WI38 (cell line): Measurements from ENCODE around the gene SIK2.

Source experiments
- H3K4me3 ChIP-seq: 2 replicates; pipeline ENCODE4 v1.5.1; 2011; ENCODE audit warnings: low read depth, mild to moderate bottlenecking, control low read depth, low read length
- TF ChIP-seq, protein P1 (sequence below): IDR thresholded peaks from 2 replicates; pipeline ENCODE4 v1.5.1; 2012; ENCODE audit warnings: low read depth, mild to moderate bottlenecking, control low read depth, low read length

The SIK2 gene

DNA sequence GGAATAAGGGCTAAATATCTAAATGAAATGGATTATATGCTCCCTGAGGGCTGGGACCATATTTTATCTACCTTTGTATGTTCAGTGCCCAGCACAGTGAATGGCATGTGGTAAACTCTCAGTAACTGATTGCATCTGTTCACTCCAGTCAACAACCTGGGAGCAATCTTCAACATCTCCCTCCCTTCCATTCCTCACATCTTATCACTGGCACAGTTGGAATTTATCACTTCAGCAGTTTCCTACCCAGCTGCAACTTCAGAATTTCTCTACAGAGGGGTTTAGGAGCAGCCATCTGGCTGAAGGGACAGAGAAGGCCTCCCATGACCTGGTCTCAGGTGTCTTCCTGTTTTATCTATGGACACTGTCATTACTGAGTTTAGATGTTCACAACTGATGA lies 9.8 kb upstream of the SIK2 start:
- TF ChIP-seq, protein P1, sequence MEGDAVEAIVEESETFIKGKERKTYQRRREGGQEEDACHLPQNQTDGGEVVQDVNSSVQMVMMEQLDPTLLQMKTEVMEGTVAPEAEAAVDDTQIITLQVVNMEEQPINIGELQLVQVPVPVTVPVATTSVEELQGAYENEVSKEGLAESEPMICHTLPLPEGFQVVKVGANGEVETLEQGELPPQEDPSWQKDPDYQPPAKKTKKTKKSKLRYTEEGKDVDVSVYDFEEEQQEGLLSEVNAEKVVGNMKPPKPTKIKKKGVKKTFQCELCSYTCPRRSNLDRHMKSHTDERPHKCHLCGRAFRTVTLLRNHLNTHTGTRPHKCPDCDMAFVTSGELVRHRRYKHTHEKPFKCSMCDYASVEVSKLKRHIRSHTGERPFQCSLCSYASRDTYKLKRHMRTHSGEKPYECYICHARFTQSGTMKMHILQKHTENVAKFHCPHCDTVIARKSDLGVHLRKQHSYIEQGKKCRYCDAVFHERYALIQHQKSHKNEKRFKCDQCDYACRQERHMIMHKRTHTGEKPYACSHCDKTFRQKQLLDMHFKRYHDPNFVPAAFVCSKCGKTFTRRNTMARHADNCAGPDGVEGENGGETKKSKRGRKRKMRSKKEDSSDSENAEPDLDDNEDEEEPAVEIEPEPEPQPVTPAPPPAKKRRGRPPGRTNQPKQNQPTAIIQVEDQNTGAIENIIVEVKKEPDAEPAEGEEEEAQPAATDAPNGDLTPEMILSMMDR = no peak
- no peak overlapping the region for H3K4me3 ChIP-seq

DNA sequence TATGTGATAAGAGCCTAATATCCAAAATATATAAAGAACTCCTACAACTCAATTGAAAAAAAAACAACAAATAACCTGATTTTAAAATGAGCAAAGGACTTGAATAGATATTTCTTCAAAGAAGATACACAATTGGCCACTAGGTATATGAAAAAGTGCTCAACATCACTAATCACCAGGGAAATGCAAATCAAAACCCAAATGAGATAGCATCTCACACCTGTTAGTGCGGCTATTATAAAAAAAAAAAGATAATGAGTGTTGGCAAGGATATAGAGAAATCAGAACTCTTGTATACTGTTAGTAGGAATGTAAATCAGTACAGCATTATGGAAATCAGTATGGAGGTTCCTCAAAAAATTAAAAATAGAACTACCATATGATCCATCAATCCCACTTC lies 5.9 kb upstream of the SIK2 start:
- TF ChIP-seq, protein P1 = no peak
- no peak overlapping the region for H3K4me3 ChIP-seq

DNA sequence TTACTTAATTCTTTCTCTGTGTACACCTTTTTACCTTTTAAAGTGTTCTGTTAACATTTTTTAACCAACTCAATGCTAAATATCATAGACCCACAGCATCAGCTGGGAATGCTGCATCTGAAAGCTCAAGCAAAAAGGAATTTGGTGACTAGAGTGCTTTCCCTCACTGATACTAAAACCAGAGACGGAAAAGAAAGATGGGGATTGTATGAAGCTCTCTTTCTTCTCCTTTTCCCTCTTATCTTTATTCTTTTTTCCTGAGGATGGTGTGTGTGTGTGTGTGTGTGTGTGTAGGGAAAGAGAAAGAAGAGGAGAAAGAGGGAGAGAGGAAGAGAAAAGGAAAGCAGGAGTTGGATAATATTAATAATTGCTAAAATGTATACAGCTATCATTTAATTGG lies 4.1 kb upstream of the SIK2 start:
- TF ChIP-seq, protein P1 = no peak
- no peak overlapping the region for H3K4me3 ChIP-seq

DNA sequence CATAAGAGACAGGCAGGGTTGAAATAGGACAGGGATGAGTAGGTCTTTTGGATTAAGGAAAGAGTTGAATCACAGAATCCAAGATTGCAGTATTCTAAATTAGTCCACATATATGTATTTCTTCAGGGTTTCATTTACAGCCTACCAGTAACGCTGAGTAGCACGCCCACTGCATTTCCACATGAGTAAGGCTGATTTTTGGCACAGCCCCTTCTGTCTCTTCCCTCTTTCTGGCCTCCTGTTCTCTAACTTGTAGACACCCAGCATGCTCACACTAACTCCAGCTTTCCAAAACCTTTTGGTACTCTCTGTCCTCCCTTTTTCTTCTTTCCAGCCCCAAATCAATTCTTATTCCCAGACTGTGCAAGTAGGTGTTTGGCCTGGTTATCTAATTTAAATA lies 3.7 kb upstream of the SIK2 start:
- TF ChIP-seq, protein P1 = no peak
- no peak overlapping the region for H3K4me3 ChIP-seq

DNA sequence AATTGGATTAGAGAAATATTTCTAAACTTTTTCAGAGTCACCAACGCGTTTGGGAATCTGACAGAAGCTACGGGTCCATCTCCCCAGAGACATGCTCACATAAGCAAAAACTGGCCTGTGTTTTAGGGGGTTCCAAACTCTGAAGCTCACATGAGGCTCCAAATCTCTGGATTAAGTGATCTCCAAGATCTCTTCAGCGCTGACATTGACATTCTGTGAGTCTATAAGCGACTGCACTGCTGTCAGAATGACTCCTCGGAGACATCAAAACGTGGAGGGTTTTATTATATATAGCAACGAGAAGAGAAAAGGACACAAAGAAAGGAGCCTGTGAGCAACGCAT lies 642 bp upstream of the SIK2 start:
- peak overlapping the region; percentile 53 for H3K4me3 ChIP-seq
- TF ChIP-seq, protein P1 = no peak

DNA sequence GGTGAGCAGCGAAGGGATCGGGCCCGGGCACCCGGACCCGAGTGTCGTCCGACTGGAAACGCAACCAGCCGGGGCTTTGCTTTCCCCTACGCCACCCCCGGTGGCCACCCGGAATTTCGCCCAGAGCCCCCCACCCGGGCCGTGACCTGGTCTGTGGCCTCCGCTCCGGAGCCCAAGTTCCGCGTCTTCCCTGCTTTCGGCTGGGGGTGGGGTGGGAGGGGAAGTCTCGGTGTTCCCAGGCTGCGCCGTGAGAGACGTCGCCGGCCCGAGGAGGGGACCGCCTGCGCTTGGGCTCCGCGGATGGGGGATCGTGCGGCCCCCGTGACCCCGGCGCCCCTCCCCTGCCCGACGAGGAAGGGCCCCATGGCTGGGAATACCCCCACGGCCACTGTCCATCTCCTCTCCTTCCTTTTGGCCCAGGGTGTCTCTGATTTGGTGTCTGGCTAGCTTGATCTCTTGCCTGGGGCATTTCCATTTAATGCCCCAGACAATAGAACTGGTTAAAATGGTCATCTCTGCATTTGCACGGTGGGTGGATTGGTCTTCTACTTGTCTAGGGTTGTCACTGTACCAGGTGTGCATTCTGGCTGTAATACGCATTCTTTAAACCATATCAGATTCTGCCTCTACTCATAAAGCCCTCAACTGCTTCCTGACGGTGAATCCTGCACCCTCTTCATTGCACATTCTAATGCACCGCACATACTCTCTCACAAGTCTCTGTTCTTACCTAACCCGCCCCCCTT lies 789 bp downstream of the SIK2 start:
- peak overlapping the region; percentile 87 for H3K4me3 ChIP-seq
- TF ChIP-seq, protein P1 = no peak

DNA sequence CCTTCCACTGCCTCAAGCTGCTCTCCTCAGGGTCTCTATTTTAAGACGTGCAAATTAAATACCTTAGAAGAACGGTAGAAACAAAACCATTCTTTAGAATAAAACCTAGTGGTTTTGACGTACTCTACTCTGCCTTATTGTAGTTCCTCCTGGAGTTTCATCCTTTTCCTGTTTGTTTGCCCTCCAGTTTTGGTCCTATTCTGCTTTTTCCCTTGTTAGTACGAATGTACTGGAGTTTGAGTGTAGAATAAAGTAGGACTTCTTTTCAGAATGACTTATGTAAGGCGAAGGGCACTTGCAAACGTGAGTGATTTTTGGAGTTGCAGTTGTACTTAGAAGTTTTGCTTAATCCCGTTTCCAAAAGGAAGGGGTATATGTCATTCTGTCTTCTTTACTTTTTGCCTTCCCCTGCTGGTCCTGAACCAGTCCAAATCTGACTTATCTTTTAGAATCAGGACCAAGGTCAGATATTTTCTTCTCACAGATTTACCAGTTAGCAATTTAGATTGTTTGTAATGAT lies 1.4 kb downstream of the SIK2 start:
- TF ChIP-seq, protein P1 = no peak
- H3K4me3 ChIP-seq = peak overlapping the region; percentile 87
